NB4 (cell line): ENCODE results near the gene PKP1.

Experiments used
- DNase-seq: peaks from one replicate; pipeline ENCODE4 v3.0.0; 2010; ENCODE audit warnings: low read depth
- H3K4me3 ChIP-seq: one replicate; pipeline ENCODE4 v1.5.1; 2011; ENCODE audit warnings: mild to moderate bottlenecking, low read depth, low read length, moderate library complexity
- MAX ChIP-seq: IDR thresholded peaks from 2 replicates; pipeline ENCODE4 v1.6.1; 2011; ENCODE audit warnings: low read depth, low read length
- MYC ChIP-seq: IDR thresholded peaks from 2 replicates; pipeline ENCODE4 v1.6.1; 2011; ENCODE audit warnings: low read depth, low read length
- POLR2A ChIP-seq: IDR thresholded peaks from 2 replicates; pipeline ENCODE4 v1.6.1; 2011; ENCODE audit warnings: mild to moderate bottlenecking; ENCODE audit not compliant: insufficient read length; ENCODE audit errors: extremely low read depth
- TF ChIP-seq, protein P1 (sequence below): IDR thresholded peaks from one replicate; pipeline ENCODE4 v1.5.1; 2012; ENCODE audit warnings: low read depth, low read length

PKP1 gene

GRCh38 chr1:201265756-201266155 lies 17.6 kb upstream of the PKP1 start:
- TF ChIP-seq MAX = no peak
- TF ChIP-seq POLR2A = no peak
- no peak for TF ChIP-seq MYC
- TF ChIP-seq, protein P1, sequence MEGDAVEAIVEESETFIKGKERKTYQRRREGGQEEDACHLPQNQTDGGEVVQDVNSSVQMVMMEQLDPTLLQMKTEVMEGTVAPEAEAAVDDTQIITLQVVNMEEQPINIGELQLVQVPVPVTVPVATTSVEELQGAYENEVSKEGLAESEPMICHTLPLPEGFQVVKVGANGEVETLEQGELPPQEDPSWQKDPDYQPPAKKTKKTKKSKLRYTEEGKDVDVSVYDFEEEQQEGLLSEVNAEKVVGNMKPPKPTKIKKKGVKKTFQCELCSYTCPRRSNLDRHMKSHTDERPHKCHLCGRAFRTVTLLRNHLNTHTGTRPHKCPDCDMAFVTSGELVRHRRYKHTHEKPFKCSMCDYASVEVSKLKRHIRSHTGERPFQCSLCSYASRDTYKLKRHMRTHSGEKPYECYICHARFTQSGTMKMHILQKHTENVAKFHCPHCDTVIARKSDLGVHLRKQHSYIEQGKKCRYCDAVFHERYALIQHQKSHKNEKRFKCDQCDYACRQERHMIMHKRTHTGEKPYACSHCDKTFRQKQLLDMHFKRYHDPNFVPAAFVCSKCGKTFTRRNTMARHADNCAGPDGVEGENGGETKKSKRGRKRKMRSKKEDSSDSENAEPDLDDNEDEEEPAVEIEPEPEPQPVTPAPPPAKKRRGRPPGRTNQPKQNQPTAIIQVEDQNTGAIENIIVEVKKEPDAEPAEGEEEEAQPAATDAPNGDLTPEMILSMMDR = no peak
- no peak for DNase-seq
- no peak overlapping the region for H3K4me3 ChIP-seq

DNA sequence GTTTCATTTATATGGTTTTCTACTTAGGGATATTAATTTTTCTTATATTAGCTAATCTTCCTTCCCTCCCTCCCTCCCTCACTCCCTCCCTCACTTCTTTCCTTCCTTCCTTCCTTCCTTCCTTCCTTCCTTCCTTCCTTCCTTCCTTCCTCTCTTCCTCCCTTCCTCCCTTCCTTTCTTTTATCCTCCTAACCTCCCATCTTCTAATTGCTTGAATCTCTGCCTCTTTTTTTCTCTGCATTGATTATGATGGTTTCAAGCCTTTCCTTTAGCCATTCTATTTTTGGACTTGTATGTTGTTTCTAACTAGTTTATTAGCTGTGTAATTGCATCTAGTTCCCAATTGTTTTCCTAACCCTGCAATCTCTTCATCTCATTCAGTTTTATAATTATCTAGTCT lies 17.0 kb upstream of the PKP1 start:
- no peak overlapping the region for H3K4me3 ChIP-seq
- DNase-seq = no peak
- TF ChIP-seq MAX = no peak
- TF ChIP-seq, protein P1 = no peak
- no peak for TF ChIP-seq MYC
- no peak for TF ChIP-seq POLR2A

DNA sequence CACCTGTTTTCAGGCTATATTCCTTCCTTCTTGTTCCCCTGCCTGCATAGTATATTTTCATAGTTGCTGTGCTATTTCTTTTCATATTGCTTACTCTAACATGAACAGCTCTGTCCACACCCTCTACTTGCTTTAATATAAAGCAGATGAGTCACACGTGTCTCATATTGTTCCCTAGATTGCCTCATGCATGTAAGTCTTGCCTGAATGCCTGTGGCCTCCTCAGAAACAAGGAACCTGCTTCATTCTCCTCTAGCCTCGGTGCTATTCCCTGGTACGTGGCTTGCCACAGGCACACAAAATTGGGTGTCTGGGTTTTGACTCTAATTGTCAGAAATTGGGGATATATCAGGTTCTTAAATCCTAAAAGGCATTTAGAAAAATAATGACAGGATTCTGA lies 16.5 kb upstream of the PKP1 start:
- DNase-seq = peak; percentile 50
- TF ChIP-seq POLR2A (no peak), MAX (peak; percentile 90), MYC (0 out of 2 replicates have a peak, but pooled peaks have one; percentile 37)
- TF ChIP-seq, protein P1 = no peak
- no peak overlapping the region for H3K4me3 ChIP-seq

DNA sequence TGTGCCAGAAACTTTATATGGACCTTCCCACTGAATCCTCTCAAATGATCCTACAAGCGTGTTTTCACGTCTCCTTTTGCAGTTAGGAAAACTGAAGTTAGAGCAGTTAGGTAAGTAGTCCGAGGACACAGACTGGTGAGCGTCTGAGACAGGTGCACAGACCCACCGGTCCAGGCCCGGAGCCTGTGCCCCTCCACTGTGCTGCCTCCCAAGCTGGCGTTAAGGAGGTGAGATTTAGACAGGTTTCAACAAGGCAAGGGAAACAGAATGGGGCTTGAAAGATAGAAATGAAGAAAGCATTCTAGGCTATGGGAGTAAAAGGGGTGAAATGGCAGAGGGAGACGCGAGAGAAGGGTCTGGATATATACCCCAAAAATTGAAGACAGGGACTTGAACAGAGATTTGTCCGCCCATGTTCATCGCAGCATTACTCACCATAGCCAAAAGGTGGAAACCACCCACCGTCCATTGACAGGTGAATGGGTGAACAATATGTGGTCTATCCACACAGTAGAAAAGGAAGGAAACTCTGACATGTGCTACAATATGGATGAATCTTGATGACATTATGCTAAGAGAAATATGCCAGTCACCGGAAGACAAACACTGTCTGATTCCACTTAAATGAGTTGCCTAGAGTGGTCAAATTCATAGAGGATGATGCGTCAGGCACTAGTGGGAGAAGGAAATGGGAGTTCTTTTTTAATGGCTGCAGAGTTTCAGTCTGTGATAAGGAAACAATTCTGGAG lies 15.7 kb upstream of the PKP1 start:
- DNase-seq = no peak
- H3K4me3 ChIP-seq = no peak overlapping the region
- TF ChIP-seq MYC = no peak
- TF ChIP-seq POLR2A = no peak
- TF ChIP-seq, protein P1 = no peak
- TF ChIP-seq MAX = no peak

GRCh38 chr1:201268604-201269151 lies 14.6 kb upstream of the PKP1 start:
- H3K4me3 ChIP-seq = no peak overlapping the region
- DNase-seq = no peak
- TF ChIP-seq MYC (no peak), MAX (no peak)

DNA sequence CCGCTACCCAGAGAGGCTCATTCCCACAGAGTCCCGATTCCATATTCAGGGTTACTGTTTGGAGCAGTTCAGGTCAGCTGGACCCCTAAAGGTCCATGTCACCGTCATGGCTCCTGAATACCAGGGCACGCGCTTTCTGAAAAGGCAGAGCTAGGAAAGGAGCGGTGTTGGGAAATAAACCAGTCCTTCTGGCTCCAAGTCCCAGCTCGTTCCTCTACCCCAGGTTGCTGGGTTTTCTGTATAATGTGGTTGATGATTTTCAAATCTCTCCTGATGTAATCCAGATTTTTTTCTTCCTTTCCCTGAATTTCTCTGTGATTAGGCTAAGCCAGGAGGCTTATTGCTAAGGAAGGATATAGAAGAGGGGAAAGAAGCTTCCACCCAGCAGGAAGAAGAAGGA lies 14.0 kb upstream of the PKP1 start:
- no peak for DNase-seq
- TF ChIP-seq, protein P1 = no peak
- TF ChIP-seq MAX = no peak
- no peak for TF ChIP-seq MYC
- no peak for TF ChIP-seq POLR2A
- no peak overlapping the region for H3K4me3 ChIP-seq
